B cell (primary cell): ENCODE measurements around the gene ZFYVE9. TPM values are rescaled to one million over a fixed set of nuclear protein-coding genes. Genes with fewer than 3 reads are reported as not detected.

ENCODE experiments used
- ATAC-seq: fragments of 200-7000 bp; cut with Tn5 transposase; one replicate; pipeline ENCODE4 v1.10.0; 2021; ENCODE audit warnings: low read depth, mild to moderate bottlenecking, moderate number of reproducible peaks, moderate library complexity
- CTCF ChIA-PET: fragments of 350-600 bp; sonication (Branson Sonifier 250); formaldehyde crosslinking; loops from one replicate; lab custom pipeline; 2021; ENCODE audit warnings: antibody characterized with exemption, inconsistent platforms; lab: Charles Lee
- POLR2A ChIA-PET: fragments of 350-600 bp; sonication (Branson Sonifier 250); formaldehyde crosslinking; loops from one replicate; lab custom pipeline; 2021; ENCODE audit warnings: antibody characterized with exemption; lab: Charles Lee
- DNase-seq: peaks from one replicate; pipeline ENCODE4 v3.0.0; 2013
- H2AFZ ChIP-seq: 2 replicates; pipeline ENCODE4 v1.6.1; 2012; ENCODE audit warnings: mild to moderate bottlenecking, low read depth, low read length; ENCODE audit not compliant: insufficient read depth, poor library complexity, severe bottlenecking
- H3K27ac ChIP-seq, 2 donors: 1 replicate in 1 of 2; 2 replicates in 1 of 2; pipeline ENCODE4 v1.5.1; 2012 to 2013; ENCODE audit warnings: low read length in 2 of 2, mild to moderate bottlenecking in 2 of 2, moderate library complexity in 1 of 2
- H3K27me3 ChIP-seq, 4 experiments: fragments of 200-600 bp in 1 of 4; sonication (generic) in 1 of 4; replicated peaks in 1 of 4; 1 replicate in 2 of 4; 2 replicates in 2 of 4; pipeline versions ENCODE4 v1.6.1 to v1.7.0; 2013 to 2016; ENCODE audit warnings: low read length in 3 of 4, mild to moderate bottlenecking in 2 of 4, mixed read lengths in 1 of 4, moderate library complexity in 1 of 4; ENCODE audit not compliant: insufficient read depth in 4 of 4, control insufficient read depth in 3 of 4; ENCODE audit errors: control extremely low read depth in 1 of 4
- H3K36me3 ChIP-seq, 2 experiments: replicated peaks in 1 of 2; 1 replicate in 1 of 2; 2 replicates in 1 of 2; pipeline versions ENCODE4 v1.6.1 to v1.7.1; 2013; ENCODE audit warnings: low read length in 1 of 2; ENCODE audit not compliant: insufficient read depth in 2 of 2, control insufficient read depth in 1 of 2; ENCODE audit errors: control extremely low read depth in 1 of 2, extremely low read depth in 1 of 2
- H3K4me1 ChIP-seq, 2 donors: fragments of 200-600 bp in 1 of 2; sonication (generic) in 1 of 2; 1 replicate in 1 of 2; 2 replicates in 1 of 2; pipeline versions ENCODE4 v1.5.1 to v1.6.1; 2013 to 2017; ENCODE audit warnings: low read length in 2 of 2; ENCODE audit not compliant: control insufficient read depth in 2 of 2, insufficient read depth in 2 of 2
- H3K4me2 ChIP-seq: replicated peaks from 2 replicates; pipeline ENCODE3; 2012; ENCODE audit warnings: mild to moderate bottlenecking, low read depth, low read length; ENCODE audit not compliant: poor library complexity, severe bottlenecking
- H3K4me3 ChIP-seq, 5 experiments: fragments of 200-600 bp in 1 of 5; sonication (generic) in 1 of 5; 1 replicate in 3 of 5; 2 replicates in 2 of 5; pipeline versions ENCODE4 v1.5.1 to v1.7.0; 2011 to 2016; ENCODE audit warnings: low read length in 4 of 5, mild to moderate bottlenecking in 4 of 5, low read depth in 2 of 5, control low read depth in 1 of 5, moderate library complexity in 1 of 5; ENCODE audit not compliant: insufficient read depth in 1 of 5; ENCODE audit errors: control extremely low read depth in 1 of 5, extremely low read depth in 1 of 5
- H3K79me2 ChIP-seq: fragments of 200-600 bp; sonication (generic); one replicate; pipeline ENCODE4 v1.6.0; 2016; ENCODE audit warnings: low read length; ENCODE audit not compliant: control insufficient read depth, insufficient read depth
- H3K9ac ChIP-seq: fragments of 200-600 bp; sonication (generic); 2 replicates; pipeline ENCODE4 v1.6.1; 2017; ENCODE audit warnings: mild to moderate bottlenecking, low read length, moderate library complexity
- H3K9me3 ChIP-seq, 3 donors: one replicate each; pipeline versions ENCODE4 v1.6.1 to v1.7.1; 2013; ENCODE audit warnings: low read length in 2 of 3; ENCODE audit not compliant: control insufficient read depth in 2 of 3, insufficient read depth in 1 of 3; ENCODE audit errors: control extremely low read depth in 1 of 3
- H4K20me1 ChIP-seq: 2 replicates; pipeline ENCODE4 v1.6.0; 2012; ENCODE audit warnings: mild to moderate bottlenecking, low read length; ENCODE audit not compliant: insufficient read depth, control insufficient read depth, poor library complexity, severe bottlenecking
- H3K27ac Mint-ChIP-seq: one replicate; pipeline ENCODE4 v1.8.0; 2021; ENCODE audit warnings: mixed read lengths
- H3K27me3 Mint-ChIP-seq: one replicate; pipeline ENCODE4 v1.8.0; 2021; ENCODE audit warnings: mixed read lengths
- H3K4me1 Mint-ChIP-seq: one replicate; pipeline ENCODE4 v1.8.0; 2021; ENCODE audit warnings: mixed read lengths
- H3K4me3 Mint-ChIP-seq: one replicate; pipeline ENCODE4 v1.8.0; 2021; ENCODE audit warnings: mixed read lengths
- H3K9me3 Mint-ChIP-seq: one replicate; pipeline ENCODE4 v1.8.0; 2022; ENCODE audit warnings: mixed read lengths; ENCODE audit not compliant: insufficient read depth
- EZH2 ChIP-seq: IDR thresholded peaks from 2 replicates; pipeline ENCODE4 v1.6.1; 2012; ENCODE audit warnings: borderline replicate concordance, low read depth, mild to moderate bottlenecking, moderate library complexity, low read length; ENCODE audit not compliant: insufficient read depth, poor library complexity, severe bottlenecking
- WGBS: methylation state at CpG from one replicate; pipeline ENCODE4 v1.1.5; 2013; ENCODE audit warnings: missing lambda C conversion rate; ENCODE audit not compliant: insufficient coverage; 5-methylcytosine and 5-hydroxymethylcytosine counted together
- intact Hi-C: fragments of 100-400 bp; cut with micrococcal nuclease; formaldehyde crosslinking; loops from one replicate; pipeline ENCODE4 v1.10.0; 2022
- polyA plus RNA-seq: library from polyadenylated mRNA; depleted of rRNA; stranded (reverse); fragments of >200 nt; gene quantifications from 2 replicates; pipeline ENCODE4 v1.2.3, GENCODE V29; 2012
- total RNA-seq, 2 donors: library from RNA; stranded (reverse); fragments of 120-200 nt in 1 of 2; gene quantifications; 1 replicate in 1 of 2; 2 replicates in 1 of 2; pipeline versions ENCODE4 v1.2.3 to v1.2.4, GENCODE V29; 2013 to 2022
- TF ChIP-seq, protein P1 (sequence below): fragments of 200-600 bp; IDR thresholded peaks from one replicate; pipeline ENCODE4 v1.8.0; 2022; ENCODE audit warnings: antibody characterized with exemption, mild to moderate bottlenecking

The ZFYVE9 gene
- total and polyA plus RNA-seq, 2 donors (not counting 1 experiment from before 2014, with no cell fraction given): 0.16 to 3.3 TPM

DNA sequence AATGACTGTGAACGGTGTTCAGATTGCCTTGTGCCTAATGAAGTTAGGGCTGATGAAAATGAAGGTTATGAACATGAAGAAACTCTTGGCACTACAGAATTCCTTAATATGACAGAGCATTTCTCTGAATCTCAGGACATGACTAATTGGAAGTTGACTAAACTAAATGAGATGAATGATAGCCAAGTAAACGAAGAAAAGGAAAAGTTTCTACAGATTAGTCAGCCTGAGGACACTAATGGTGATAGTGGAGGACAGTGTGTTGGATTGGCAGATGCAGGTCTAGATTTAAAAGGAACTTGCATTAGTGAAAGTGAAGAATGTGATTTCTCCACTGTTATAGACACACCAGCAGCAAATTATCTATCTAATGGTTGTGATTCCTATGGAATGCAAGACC is 96.6 kb downstream of the ZFYVE9 start:
- TF ChIP-seq, protein P1, sequence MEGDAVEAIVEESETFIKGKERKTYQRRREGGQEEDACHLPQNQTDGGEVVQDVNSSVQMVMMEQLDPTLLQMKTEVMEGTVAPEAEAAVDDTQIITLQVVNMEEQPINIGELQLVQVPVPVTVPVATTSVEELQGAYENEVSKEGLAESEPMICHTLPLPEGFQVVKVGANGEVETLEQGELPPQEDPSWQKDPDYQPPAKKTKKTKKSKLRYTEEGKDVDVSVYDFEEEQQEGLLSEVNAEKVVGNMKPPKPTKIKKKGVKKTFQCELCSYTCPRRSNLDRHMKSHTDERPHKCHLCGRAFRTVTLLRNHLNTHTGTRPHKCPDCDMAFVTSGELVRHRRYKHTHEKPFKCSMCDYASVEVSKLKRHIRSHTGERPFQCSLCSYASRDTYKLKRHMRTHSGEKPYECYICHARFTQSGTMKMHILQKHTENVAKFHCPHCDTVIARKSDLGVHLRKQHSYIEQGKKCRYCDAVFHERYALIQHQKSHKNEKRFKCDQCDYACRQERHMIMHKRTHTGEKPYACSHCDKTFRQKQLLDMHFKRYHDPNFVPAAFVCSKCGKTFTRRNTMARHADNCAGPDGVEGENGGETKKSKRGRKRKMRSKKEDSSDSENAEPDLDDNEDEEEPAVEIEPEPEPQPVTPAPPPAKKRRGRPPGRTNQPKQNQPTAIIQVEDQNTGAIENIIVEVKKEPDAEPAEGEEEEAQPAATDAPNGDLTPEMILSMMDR: no peak
- TF ChIP-seq EZH2: no peak
- intact Hi-C loops: no loop called here
- no peak overlapping the region for H3K4me3 Mint-ChIP-seq
- H3K4me1 ChIP-seq: peaks cover 6 to 28% of the 10 kb centered on the region in 2 donors
- POLR2A ChIA-PET: no interaction called here
- peaks cover 2% of the 10 kb centered on the region for H3K9me3 Mint-ChIP-seq
- CTCF ChIA-PET: no interaction called here
- no peaks in the 10 kb centered on the region for H3K36me3 ChIP-seq
- no peak overlapping the region for H3K4me2 ChIP-seq
- no peak for ATAC-seq
- H3K4me1 Mint-ChIP-seq: peaks cover 10% of the 10 kb centered on the region
- H3K9me3 ChIP-seq: no peaks in the 10 kb centered on the region
- peaks cover 67% of the 10 kb centered on the region for H3K27me3 Mint-ChIP-seq
- no peak overlapping the region for H2AFZ ChIP-seq
- H3K27me3 ChIP-seq: peaks cover 9 to 91% (median 65%) of the 10 kb centered on the region in 4 experiments
- no peak overlapping the region for H3K9ac ChIP-seq
- 75% methylated on average over 1 of the region's 2 CpGs for WGBS
- peaks cover 5% of the 10 kb centered on the region for H4K20me1 ChIP-seq
- no peaks in the 10 kb centered on the region for H3K79me2 ChIP-seq
- no peak overlapping the region for H3K27ac ChIP-seq
- no peak overlapping the region for H3K4me3 ChIP-seq
- H3K27ac Mint-ChIP-seq: no peak overlapping the region
- no peak for DNase-seq

DNA sequence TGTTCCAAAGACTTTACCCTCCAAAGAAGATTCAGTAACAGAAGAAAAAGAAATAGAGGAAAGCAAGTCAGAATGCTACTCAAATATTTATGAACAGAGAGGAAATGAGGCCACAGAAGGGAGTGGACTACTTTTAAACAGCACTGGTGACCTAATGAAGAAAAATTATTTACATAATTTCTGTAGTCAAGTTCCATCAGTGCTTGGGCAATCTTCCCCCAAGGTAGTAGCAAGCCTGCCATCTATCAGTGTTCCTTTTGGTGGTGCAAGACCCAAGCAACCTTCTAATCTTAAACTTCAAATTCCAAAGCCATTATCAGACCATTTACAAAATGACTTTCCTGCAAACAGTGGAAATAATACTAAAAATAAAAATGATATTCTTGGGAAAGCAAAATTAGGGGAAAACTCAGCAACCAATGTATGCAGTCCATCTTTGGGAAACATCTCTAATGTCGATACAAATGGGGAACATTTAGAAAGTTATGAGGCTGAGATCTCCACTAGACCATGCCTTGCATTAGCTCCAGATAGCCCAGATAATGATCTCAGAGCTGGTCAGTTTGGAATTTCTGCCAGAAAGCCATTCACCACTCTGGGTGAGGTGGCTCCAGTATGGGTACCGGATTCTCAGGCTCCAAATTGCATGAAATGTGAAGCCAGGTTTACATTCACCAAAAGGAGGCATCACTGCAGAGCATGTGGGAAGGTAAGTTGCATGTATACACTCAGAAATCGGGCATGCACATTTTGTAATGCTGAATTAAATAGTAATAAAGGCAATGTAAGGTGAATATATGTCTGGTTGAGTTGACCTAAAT is 97.2 kb downstream of the ZFYVE9 start:
- no CpG with 5 or more reads among the region's 3 CpGs for WGBS
- H4K20me1 ChIP-seq: peaks cover 5% of the 10 kb centered on the region
- intact Hi-C loops: no loop called here
- POLR2A ChIA-PET: no interaction called here
- peaks cover 2% of the 10 kb centered on the region for H3K9me3 Mint-ChIP-seq
- peaks cover 9 to 90% (median 68%) of the 10 kb centered on the region in 4 experiments for H3K27me3 ChIP-seq
- no peak overlapping the region for H3K4me3 ChIP-seq
- H3K27ac Mint-ChIP-seq: no peak overlapping the region
- no peak overlapping the region for H3K4me3 Mint-ChIP-seq
- H3K36me3 ChIP-seq: no peaks in the 10 kb centered on the region
- CTCF ChIA-PET: no interaction called here
- no peaks in the 10 kb centered on the region for H3K9me3 ChIP-seq
- H3K4me2 ChIP-seq: no peak overlapping the region
- H3K79me2 ChIP-seq: no peaks in the 10 kb centered on the region
- no peak overlapping the region for H3K9ac ChIP-seq
- peaks cover 6 to 30% of the 10 kb centered on the region in 2 donors for H3K4me1 ChIP-seq
- TF ChIP-seq EZH2: no peak
- TF ChIP-seq, protein P1: no peak
- DNase-seq (no peak), ATAC-seq (no peak)
- H3K4me1 Mint-ChIP-seq: peaks cover 10% of the 10 kb centered on the region
- H3K27ac ChIP-seq: no peak overlapping the region
- H2AFZ ChIP-seq: no peak overlapping the region
- H3K27me3 Mint-ChIP-seq: peaks cover 61% of the 10 kb centered on the region
